Measurements from ENCODE around the gene SPEG.

Gene SPEG

GRCh38 chr2:219541611-219542180, 107.1 kb downstream of the SPEG start:
- peak; percentile 95 for TF ChIP-seq CTCF (IDR thresholded peaks at IDR 0.05; ENCODE audit: extremely low read depth, missing control alignments)
- DNase-seq (ENCODE audit: low spot score) = peak; percentile 93

GRCh38 chr2:219542931-219543595, 108.4 kb downstream of the SPEG start:
- DNase-seq (ENCODE audit: low spot score) = peak; percentile 62

GRCh38 chr2:219543596-219544358, 109.1 kb downstream of the SPEG start, which contains the start of the genes CHPF and TMEM198:
Gene CHPF, minus strand, starts transcription at chr2:219543809. Its CDS starts 271 bp downstream, at chr2:219543538.
Gene TMEM198, plus strand, starts transcription at chr2:219544028. Its CDS starts 700 bp downstream, at chr2:219544728.
- no peak for TF ChIP-seq CTCF (IDR thresholded peaks at IDR 0.05; ENCODE audit: extremely low read depth, missing control alignments)
- DNase-seq (ENCODE audit: low spot score) = peak; percentile 100

More at GRCh38 chr2:219542931-219543595, 108.4 kb downstream of the SPEG start:
- no peak for TF ChIP-seq CTCF (IDR thresholded peaks at IDR 0.05; ENCODE audit: extremely low read depth, missing control alignments)

GRCh38 chr2:219544567-219544966, 109.9 kb downstream of the SPEG start:
- no peak for DNase-seq (ENCODE audit: low spot score)
- TF ChIP-seq CTCF (IDR thresholded peaks at IDR 0.05; ENCODE audit: extremely low read depth, missing control alignments) = no peak

- no peak for DNase-seq (ENCODE audit: low spot score)
Measured at GRCh38 chr2:219545295-219545942, 110.8 kb downstream of the SPEG start.

GRCh38 chr2:219545943-219546352, 111.3 kb downstream of the SPEG start:
- no peak for DNase-seq (ENCODE audit: low spot score)
- TF ChIP-seq CTCF (IDR thresholded peaks at IDR 0.05; ENCODE audit: extremely low read depth, missing control alignments) = no peak

More at GRCh38 chr2:219545295-219545942, 110.8 kb downstream of the SPEG start:
- no peak for TF ChIP-seq CTCF (IDR thresholded peaks at IDR 0.05; ENCODE audit: extremely low read depth, missing control alignments)

Data from GM20000 (cell line).